Effector memory CD4-positive, alpha-beta T cell (primary cell): ENCODE measurements around the gene SHB.

Experiments used
- DNase-seq, 3 donors: peaks; one replicate each; pipeline ENCODE4 v3.0.0-alpha.2; 2020
- H3K27ac ChIP-seq: 2 replicates; pipeline ENCODE4 v1.7.0; 2013; ENCODE audit warnings: mild to moderate bottlenecking, low read length, moderate library complexity; ENCODE audit not compliant: insufficient read depth, poor library complexity, severe bottlenecking
- H3K27me3 ChIP-seq: replicated peaks from 2 replicates; pipeline ENCODE4 v1.7.0; 2013; ENCODE audit warnings: mild to moderate bottlenecking, low read length; ENCODE audit not compliant: insufficient read depth, control insufficient read depth, poor library complexity, severe bottlenecking
- H3K36me3 ChIP-seq: 2 replicates; pipeline ENCODE4 v1.7.0; 2013; ENCODE audit warnings: mild to moderate bottlenecking, low read length, moderate library complexity; ENCODE audit not compliant: control insufficient read depth, insufficient read depth
- H3K4me1 ChIP-seq: 2 replicates; pipeline ENCODE4 v1.7.0; 2013; ENCODE audit warnings: low read length, mild to moderate bottlenecking; ENCODE audit not compliant: control insufficient read depth, insufficient read depth, poor library complexity, severe bottlenecking
- H3K4me3 ChIP-seq: 2 replicates; pipeline ENCODE4 v1.7.0; 2013; ENCODE audit warnings: low read length, low read depth, mild to moderate bottlenecking; ENCODE audit not compliant: insufficient read depth, poor library complexity, severe bottlenecking
- H3K9me3 ChIP-seq: 2 replicates; pipeline ENCODE4 v1.7.0; 2013; ENCODE audit warnings: mild to moderate bottlenecking, low read length, moderate library complexity; ENCODE audit not compliant: control insufficient read depth

SHB gene

GRCh38 chr9:38032266-38033110 lies 36.5 kb downstream of the SHB start:
- H3K36me3 ChIP-seq = no peaks in the 10 kb centered on the region
- no peaks in the 10 kb centered on the region for H3K9me3 ChIP-seq
- H3K27ac ChIP-seq = no peak overlapping the region
- H3K4me3 ChIP-seq = no peak overlapping the region
- DNase-seq = no peak
- no peaks in the 10 kb centered on the region for H3K27me3 ChIP-seq
- H3K4me1 ChIP-seq = no peaks in the 10 kb centered on the region

- no peaks in the 10 kb centered on the region for H3K9me3 ChIP-seq
- H3K27ac ChIP-seq = no peak overlapping the region
- no peak for DNase-seq
- H3K27me3 ChIP-seq = no peaks in the 10 kb centered on the region
- no peaks in the 10 kb centered on the region for H3K4me1 ChIP-seq
- no peak overlapping the region for H3K4me3 ChIP-seq
- no peaks in the 10 kb centered on the region for H3K36me3 ChIP-seq
Observed at GRCh38 chr9:38031594-38031993, 37.4 kb downstream of the SHB start.

GRCh38 chr9:38030658-38031057 lies 38.4 kb downstream of the SHB start:
- Histone ChIP-seq H3K4me3 (no peak overlapping the region), H3K9me3 (no peaks in the 10 kb centered on the region), H3K4me1 (no peaks in the 10 kb centered on the region), H3K27me3 (no peaks in the 10 kb centered on the region), H3K27ac (no peak overlapping the region), H3K36me3 (no peaks in the 10 kb centered on the region)
- no peak for DNase-seq

- H3K27me3 ChIP-seq = no peaks in the 10 kb centered on the region
- H3K27ac ChIP-seq = no peak overlapping the region
- no peaks in the 10 kb centered on the region for H3K4me1 ChIP-seq
- no peak overlapping the region for H3K4me3 ChIP-seq
- no peaks in the 10 kb centered on the region for H3K9me3 ChIP-seq
- DNase-seq = no peak
- no peaks in the 10 kb centered on the region for H3K36me3 ChIP-seq
Observed at GRCh38 chr9:38029915-38030638, 39.0 kb downstream of the SHB start.

GRCh38 chr9:38027714-38028113 lies 41.3 kb downstream of the SHB start:
- H3K27ac ChIP-seq = no peak overlapping the region
- H3K27me3 ChIP-seq = no peaks in the 10 kb centered on the region
- H3K36me3 ChIP-seq = no peaks in the 10 kb centered on the region
- no peak for DNase-seq
- no peaks in the 10 kb centered on the region for H3K4me1 ChIP-seq
- no peak overlapping the region for H3K4me3 ChIP-seq
- H3K9me3 ChIP-seq = no peaks in the 10 kb centered on the region

- no peak overlapping the region for H3K27ac ChIP-seq
- no peak overlapping the region for H3K4me3 ChIP-seq
- H3K36me3 ChIP-seq = no peaks in the 10 kb centered on the region
- no peaks in the 10 kb centered on the region for H3K4me1 ChIP-seq
- DNase-seq = no peak
- H3K27me3 ChIP-seq = no peaks in the 10 kb centered on the region
- H3K9me3 ChIP-seq = no peaks in the 10 kb centered on the region
Observed at GRCh38 chr9:38026840-38027527, 42.0 kb downstream of the SHB start.

GRCh38 chr9:38026021-38026809 lies 42.8 kb downstream of the SHB start:
- no peak overlapping the region for H3K4me3 ChIP-seq
- DNase-seq = no peak
- H3K27ac ChIP-seq = no peak overlapping the region

GRCh38 chr9:38025166-38025565 lies 43.9 kb downstream of the SHB start:
- Histone ChIP-seq H3K9me3 (no peaks in the 10 kb centered on the region), H3K4me1 (no peaks in the 10 kb centered on the region), H3K36me3 (no peaks in the 10 kb centered on the region), H3K27ac (no peak overlapping the region), H3K27me3 (no peaks in the 10 kb centered on the region), H3K4me3 (no peak overlapping the region)
- DNase-seq = no peak

More at GRCh38 chr9:38026021-38026809, 42.8 kb downstream of the SHB start:
- H3K27me3 ChIP-seq = no peaks in the 10 kb centered on the region
- no peaks in the 10 kb centered on the region for H3K9me3 ChIP-seq
- H3K4me1 ChIP-seq = no peaks in the 10 kb centered on the region
- H3K36me3 ChIP-seq = no peaks in the 10 kb centered on the region

- no peaks in the 10 kb centered on the region for H3K36me3 ChIP-seq
- no peak overlapping the region for H3K27ac ChIP-seq
- H3K9me3 ChIP-seq = no peaks in the 10 kb centered on the region
- H3K4me3 ChIP-seq = no peak overlapping the region
- H3K27me3 ChIP-seq = no peaks in the 10 kb centered on the region
- H3K4me1 ChIP-seq = no peaks in the 10 kb centered on the region
- DNase-seq = no peak
Observed at GRCh38 chr9:38024036-38024681, 44.9 kb downstream of the SHB start.
